NCI-H1105 treated with DMSO at 0.1 percent for 48 hours (cell line): ENCODE data around the gene IQCM.
A peak's percentile ranks its signal among the peaks of the same experiment; 100 is the strongest.

Experiments
- DNase-seq: peaks from one replicate; lab custom pipeline; 2025; lab: John Stamatoyannopoulos, UW

Gene IQCM, protein sequence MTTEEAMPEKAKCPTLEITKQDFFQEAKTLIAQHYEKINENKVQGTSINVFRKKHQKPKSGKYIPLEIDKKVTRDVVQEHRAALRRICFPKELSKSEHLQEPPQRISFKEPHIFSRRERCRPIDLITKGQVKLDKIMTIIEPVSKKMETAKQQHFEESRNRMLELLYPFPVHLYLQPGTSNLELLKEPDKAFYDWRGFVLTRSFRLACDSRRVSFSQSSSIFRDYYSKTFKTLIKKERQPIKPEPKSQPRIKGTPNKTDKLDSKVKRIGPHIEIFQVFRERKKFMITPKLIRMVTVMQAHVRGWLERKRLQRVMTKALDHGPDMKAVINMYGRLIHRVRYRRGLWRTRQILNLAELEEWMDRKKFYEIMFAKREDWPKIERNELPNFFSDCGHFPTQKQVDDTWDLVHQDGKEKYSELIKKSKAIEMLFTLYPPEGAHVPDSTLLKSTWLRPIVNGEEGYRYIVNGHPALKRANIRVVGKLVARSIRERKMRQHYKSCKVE

DNA sequence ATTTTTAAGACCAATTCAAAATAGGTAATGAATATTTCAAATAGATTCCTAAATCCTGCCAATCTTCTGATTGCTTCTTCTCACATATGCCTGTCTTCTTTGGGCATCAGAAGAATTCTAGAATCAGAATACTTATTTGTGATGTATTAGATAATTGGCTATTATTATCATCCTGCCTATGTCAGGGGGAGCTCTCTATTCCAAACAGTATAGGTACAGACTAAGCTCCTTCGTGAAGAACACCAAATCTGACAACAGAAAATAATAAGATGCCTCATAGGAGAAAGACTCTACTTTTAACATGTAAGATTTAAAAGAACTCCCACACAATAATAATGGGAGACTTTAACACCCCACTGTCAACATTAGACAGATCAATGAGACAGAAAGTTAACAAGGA lies at the start of gene IQCM:
IQCM (minus strand) TSS at position 101 of the 400 bp plus-strand sequence. CDS start 73,152 bp downstream, outside the sequence.
- DNase-seq: no peak

DNA sequence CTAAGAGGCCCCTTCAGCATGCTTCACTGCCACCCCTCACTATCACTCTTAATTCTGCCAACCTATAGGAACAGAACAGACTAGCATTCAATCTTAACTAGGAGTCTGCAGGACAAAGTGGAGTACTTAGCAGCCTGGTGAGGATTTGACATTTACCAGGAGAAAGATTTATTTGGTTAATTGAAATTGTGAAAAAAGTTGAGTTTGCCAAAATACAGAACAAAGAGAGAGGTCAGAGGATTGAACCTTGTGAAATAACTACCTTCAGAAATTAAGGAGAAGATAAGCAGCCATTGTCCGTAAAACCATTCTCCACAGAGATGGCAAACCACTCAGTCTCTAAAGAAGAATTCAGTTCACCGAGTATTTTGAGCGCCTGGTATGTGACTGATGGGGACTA lies 41.8 kb upstream of the IQCM start:
- DNase-seq: no peak

DNA sequence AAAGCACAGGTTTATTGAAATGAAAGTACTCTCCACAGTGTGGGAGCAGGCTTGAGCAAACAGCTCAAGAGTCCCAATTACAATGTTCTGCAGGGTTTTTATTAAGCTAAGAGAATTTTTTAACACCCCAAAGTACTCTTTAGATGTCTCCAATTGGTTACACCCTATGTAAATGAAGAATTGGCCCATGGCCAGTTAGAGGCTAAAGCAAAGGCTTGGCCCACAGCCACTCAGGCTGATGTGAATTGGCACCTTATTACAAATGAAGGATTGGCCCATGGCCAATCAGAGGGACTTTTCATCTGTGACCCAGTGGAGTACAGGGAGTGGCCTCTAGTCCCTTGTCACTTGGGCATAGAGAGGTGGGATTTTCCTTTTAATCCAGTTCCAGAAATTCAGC lies 30.1 kb upstream of the IQCM start:
- peak; percentile 86 for DNase-seq

DNA sequence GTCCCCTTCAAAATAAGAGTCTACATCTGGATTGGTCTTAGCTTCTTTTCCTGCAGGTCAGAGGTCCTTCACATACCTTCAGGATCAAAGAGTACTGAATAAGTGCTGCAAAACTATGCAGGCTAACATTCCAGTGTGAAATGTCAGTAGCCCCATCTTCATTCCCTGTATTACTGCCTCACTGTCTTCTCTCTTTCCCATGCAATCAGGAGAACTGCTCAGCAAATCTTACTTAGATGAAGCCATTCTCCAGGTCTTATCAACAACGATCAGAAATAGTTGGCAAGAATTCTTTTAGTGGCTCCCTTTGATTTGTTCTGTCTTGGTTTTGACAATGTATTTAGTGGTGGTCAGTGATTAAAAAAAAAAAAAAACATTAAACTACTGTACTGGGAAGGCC lies 26.0 kb upstream of the IQCM start:
- no peak for DNase-seq

DNA sequence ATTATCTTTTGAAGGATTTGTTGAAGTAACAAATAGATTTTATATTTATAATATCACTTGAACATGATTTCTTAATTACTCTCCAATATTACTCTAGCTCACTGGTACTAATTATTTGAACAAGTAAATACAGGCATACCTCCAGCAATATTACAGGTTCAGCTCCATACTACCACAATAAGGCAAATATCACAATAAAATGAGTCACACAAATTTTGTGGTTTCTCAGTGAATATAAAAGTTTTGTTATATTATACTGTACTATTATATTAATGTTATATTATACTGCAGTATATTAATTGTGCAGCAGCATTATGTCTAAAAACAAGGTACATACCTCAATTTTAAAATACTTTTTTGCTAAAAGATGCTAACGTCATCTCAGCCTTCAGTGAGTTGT lies 22.4 kb upstream of the IQCM start:
- DNase-seq: no peak

DNA sequence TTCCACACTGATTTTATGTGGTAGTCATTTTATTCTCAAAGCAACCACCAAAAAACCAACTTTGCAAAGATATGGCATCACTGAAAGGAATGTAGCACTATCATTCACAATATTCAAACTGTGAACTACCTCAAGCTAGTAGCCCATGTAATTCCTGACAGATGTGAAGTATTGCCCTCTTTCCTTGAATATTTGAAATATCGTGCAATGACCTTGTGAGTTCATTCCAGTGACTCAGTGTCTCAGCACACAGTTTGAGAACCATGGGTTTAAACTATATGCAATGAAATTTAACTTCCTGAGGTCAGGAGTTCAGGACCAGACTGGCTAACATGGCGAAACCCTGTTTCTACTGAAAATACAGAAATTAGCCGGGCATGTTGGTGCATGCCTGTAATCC lies 20.9 kb upstream of the IQCM start:
- no peak for DNase-seq

DNA sequence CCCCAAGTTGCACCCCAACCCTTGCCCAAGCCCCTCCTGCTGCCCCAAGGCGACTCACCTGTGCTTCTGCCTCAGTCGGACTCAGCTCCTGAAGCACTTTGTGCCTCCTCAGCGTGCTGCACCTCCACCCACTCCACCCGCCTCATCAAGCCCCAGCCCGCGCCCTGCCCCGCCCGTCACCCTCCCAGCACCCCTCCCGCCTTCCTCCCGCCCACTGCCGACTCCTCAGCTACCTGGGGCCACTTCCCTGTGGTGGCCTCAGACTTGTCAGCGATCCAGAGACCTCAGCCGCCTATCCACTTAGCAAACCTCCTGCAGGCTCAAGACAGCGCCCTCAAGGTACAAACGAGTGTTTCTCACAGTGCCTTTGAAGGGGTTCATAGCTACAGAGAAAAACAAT lies 19.6 kb upstream of the IQCM start:
- no peak for DNase-seq

DNA sequence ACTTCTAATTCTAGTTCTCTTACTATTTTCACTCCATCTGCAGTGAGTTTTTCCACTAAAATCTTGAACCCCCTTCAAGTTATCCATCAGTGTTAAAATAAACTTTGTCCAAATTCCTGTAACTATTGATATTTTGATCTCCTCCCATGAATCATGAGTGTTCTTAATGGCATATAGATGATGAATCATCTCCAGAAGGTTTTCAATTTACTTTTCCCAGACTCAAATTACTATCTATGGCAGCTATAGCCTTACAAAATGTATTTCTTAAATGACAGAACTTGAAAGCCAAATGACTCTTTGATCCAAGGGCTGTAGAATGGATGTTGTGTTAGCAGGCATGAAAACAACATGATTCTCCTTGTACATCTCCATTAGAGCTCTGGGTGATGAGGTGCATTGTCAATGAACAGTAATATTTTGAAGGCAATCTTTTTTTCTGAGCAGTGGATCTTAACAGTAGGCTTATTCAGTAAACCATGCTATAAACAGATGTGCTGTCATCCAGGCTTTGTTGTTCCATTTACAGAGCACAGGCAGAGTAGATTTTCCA lies 16.1 kb upstream of the IQCM start:
- DNase-seq: no peak

DNA sequence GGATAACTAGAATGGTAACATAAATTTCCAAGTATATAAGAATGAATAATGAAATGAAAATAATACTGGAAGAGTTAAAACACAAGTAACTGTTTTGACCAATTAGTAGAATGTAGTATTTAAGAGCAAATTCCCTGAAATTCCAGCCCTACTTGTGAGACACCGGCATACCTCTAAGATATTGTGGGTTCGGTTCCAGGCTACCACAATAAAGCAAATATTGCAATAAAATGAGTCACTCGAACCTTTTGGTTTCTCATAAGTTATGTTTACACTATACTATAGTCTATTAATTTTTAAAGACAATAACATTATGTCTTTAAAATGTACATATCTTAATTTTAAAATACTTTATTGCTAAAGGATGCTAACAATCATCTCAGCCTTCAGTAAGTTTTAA lies 15.2 kb upstream of the IQCM start:
- DNase-seq: no peak

DNA sequence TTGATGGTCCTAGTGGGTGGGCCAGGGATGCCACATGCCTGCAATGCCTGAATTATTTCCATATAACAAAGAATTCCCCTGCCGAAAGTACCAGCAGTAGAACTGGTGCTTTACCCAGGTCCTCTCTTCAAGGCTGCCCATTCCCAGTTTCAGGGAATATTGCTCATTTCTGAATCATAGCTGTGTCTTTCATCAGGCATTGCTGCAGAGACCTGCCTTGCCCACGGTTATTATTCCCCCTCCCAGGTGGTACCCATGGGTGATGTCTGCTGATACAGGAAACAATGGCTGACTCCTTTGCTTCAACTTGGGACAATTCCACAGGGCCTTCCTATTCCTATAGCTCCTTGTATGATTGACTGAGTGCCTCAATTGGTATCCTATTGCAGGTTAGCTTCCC lies 9.7 kb upstream of the IQCM start:
- no peak for DNase-seq

DNA sequence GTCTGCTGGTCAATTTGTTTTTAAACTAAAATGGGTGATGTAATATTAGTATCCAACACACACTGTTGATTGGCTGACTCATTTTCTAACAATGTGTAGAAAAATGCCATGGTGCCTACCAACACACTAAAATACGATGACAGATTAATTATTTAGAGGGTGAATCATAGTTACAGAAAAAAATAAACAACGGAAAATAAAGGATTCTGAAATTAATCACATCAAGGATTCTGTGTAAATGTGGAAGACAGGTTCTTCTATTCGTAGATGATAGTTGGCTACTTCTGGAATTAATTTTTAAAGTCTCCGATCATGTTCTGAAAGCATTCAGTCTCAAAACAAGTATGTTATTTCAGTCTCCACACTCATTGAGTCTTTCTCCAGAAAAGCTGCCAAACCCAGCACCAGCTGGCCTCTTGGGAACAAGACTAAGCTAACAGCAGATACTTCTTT lies 8.2 kb upstream of the IQCM start:
- no peak for DNase-seq

DNA sequence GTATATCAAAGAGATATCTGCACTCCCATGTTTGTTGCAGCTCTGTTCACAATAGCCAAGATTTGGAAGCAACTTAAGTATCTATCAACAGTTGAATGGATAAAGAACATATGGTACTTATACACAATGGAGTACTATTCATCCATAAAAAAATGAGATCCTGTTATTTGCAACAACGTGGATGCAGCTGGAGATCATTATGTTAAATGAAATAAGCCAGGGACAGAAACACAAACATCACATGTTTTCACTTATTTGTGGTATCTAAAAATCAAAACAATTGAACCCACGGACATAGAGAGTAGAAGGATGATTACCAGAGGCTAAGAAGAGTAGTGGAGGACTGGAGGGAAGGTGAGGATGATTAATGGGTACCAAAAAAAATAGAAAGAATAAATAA lies 14.2 kb downstream of the IQCM start:
- DNase-seq: no peak

DNA sequence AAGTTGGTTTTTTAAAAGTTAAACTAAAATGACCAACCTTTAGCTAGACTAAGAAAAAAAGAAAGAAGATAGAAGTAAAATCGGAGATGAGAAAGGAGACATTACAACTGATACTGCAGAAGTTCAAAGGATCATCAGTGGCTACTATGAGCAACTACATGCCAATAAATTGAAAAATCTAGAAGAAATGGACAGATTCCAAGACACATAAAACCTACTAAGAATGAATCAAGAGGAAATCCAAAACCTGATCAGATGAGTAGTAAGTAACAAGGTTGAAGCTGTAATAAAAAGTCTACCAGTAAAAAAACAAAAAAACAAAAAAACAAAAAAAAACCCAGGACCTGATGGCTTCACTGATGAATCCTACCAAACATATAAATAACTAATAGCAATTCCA lies 16.1 kb downstream of the IQCM start:
- no peak for DNase-seq

DNA sequence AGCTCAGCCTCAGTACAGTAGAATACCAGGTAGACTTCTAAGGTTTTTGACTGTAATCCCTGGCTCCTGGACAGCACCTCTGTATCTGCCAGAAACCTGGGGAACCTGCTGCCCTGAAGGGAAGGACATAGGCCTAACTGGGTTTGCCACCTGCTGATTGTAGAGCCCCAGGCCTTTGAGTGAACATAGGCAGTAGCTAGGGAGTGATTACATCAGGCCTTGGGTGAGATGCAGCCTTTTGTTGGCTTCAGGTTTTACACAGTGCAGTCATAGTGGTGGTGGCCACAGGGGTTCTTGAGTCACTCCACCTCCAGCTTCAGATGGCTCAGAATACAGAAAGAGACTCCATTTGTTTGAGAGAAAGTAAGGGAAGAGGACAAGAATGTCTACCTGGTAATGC lies 19.3 kb downstream of the IQCM start:
- DNase-seq: no peak

DNA sequence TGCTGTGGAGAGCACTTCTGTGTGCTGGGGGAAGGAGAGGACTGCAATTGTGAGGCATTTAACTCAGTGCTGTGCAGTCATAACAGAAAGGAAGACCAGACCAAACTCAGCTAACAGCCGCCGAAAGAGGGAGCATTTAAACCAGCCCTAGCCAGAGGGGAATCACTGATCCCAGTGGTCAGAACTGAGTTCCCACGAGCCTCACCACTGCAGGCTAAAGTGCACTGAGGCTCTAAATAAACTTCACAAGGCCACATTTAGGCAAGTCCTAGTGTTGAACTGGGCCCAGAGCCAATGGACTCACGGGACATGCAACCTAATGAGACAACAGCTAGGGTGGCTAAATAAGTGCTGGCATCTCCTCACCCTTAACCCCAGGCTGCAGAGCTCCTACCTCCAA lies 20.4 kb downstream of the IQCM start:
- DNase-seq: no peak

DNA sequence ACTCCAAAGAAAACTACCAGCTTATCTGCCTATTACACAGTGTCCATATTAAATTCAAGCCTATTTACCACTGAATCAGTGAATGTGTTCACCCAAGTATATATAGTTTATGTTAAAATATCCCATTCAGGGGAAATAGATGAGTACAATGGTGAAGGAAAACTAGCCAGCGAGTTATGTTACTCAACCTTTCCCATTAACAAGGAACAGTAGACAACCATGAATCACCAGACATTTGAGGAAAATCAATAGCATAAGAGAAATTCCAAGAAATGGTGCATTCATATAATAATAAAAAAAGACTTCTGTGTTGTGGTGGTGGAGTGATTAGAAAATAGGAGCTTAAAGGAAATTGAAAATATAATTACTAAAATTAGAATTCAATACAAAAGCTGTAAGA lies 21.3 kb downstream of the IQCM start:
- no peak for DNase-seq

DNA sequence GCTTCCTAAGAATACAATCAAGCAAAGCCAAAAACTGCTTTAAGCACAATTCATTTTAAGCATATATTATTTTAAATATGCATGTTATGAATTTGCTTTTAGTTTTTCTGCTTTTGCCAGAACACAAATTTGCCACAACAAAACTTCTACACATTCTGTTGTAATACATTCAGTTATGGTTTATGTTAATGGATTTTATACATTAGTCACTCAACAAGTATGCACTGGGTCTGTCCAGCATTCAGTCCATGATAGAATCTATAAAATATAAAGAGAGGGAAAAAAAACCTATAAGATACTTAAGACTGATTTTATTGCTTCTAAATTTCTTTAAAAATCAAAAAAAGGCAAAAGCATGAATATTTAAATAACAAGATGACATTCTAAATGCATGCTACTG lies 22.2 kb downstream of the IQCM start:
- DNase-seq: no peak

DNA sequence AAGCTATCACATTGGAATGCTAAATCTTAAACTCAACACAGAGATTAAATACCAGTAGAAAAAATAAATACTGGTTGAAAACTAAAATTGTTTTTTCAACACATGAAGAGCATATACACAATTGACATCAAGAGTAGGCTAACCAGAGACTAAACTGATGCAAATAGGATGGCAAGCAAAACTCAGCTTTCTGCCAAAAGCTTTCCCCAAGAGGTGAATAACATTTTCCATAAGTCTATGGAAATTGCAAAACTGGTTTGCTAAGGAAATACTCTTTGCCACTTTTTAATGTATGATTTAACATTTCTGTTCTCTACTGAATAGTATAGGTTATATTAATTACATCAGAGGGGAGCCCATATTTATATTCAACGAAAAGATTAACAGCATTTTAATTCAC lies 23.8 kb downstream of the IQCM start:
- no peak for DNase-seq

DNA sequence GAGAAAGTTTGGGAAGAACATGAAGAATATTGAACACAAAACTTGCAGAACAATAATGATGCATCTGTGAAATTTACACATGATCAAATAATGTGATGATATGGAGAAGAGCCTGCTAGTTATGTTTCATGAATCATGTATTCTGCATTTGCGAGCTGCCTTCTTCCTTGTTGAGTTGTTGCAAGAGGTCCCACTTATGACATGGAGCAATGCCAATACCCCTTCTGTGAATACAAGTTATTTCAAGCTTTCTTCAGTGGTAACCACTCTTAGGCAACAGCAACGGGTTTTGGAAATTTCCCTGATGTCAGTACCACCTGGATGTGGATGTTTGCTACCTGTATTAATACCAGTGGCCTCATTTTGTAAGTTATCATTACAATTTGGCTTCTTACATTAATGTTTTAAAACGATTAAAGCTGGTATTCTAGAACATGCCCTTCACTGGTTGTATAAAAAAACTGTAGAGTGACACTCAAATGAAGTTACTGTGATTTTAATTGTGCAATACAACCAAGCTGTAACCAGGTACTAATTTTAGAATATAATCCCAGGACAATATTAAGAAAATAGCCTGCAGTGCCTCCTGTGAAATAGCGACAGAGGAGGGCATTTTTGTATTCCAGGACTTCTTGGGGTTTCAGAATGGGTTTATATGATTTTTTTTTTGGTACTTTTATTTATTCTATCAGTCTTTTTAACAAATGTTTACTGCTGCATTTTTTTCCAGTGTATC lies 25.3 kb downstream of the IQCM start:
- DNase-seq: no peak

DNA sequence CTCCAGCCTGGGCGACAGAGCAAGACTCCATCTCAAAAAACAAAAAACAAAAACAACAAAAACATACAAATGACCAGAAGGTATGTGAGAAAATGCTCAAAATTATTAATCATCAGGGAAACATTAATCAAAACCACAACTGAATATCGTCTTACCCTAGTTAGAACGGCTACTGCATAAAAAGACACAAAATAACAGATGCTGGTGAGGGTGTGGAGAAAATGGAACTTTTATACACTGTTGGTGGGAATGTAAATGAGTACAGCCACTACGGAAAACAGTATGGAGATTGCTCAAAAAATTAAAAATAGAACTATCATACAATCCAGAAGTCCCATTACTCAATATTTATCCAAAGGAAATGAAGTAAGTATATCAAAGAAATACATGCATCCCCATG lies 27.3 kb downstream of the IQCM start:
- DNase-seq: no peak

DNA sequence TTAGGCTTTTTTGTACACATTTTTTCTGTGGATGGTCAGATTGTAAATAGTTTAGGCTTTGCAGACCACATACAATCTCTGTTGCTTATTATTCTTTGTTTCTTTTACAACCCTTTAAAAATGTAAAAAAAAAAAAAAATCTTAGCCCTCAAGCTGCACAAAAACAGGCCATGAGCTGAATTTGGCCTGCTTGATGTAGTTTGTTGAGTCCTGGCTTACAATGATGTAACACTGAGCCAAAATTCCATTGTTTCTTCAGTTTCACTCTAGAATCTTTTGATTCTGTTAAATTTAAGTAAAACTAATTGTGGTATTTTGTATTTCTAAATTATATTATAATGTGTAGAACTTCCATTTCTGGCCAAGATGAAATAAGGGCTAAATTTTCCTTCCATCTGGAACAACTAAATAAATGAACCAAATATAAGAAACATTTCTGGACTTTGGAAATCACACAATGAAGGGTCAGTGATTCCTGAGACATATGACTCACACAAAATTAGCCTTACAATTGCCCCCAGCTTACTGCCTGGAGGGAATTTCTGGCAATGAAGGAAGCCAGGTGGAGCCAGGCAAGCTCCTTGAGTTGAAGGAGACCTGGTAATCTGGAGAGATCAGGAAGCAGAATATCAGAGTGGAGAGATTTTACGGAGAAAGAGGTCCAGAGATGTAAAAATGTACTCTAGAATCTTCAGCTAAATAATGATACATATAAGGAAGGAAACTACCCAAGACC lies 29.8 kb downstream of the IQCM start:
- DNase-seq: no peak

DNA sequence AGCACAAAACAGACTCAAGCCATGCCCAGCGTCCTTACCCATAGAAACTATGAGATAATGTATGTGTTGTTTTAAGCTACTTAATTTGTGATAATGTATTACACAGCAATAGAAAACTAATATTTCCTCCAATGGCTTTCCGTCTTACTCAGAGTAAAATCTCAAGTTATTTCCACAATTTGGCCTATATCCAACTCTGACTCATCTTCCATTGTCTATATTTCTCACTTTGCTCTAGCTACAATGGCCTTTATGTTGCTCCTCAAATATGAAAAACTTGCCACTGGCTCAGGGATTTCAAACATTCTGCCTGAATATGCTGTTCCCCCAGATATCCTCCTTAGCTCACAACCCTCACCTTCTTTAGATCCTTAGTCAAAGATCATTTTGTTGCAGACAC lies 31.6 kb downstream of the IQCM start:
- DNase-seq: no peak
